ENCODE data around the gene RNF7.
"Not testable (repeated sequence)": the region's sequence is repeated elsewhere in the genome, so short reads cannot be mapped to it uniquely, and the experiment has no call there.

Gene RNF7

GRCh38 chr3:141753399-141753798 lies 15.3 kb downstream of the RNF7 start:
- TF ChIP-seq EZH2phosphoT487 (IDR thresholded peaks at IDR 0.05; ENCODE audit: borderline replicate concordance, low read length): no peak
- TF ChIP-seq, protein P1, sequence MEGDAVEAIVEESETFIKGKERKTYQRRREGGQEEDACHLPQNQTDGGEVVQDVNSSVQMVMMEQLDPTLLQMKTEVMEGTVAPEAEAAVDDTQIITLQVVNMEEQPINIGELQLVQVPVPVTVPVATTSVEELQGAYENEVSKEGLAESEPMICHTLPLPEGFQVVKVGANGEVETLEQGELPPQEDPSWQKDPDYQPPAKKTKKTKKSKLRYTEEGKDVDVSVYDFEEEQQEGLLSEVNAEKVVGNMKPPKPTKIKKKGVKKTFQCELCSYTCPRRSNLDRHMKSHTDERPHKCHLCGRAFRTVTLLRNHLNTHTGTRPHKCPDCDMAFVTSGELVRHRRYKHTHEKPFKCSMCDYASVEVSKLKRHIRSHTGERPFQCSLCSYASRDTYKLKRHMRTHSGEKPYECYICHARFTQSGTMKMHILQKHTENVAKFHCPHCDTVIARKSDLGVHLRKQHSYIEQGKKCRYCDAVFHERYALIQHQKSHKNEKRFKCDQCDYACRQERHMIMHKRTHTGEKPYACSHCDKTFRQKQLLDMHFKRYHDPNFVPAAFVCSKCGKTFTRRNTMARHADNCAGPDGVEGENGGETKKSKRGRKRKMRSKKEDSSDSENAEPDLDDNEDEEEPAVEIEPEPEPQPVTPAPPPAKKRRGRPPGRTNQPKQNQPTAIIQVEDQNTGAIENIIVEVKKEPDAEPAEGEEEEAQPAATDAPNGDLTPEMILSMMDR (IDR thresholded peaks at IDR 0.05; ENCODE audit: low read depth, low read length, poor library complexity, severe bottlenecking): no peak
- peaks cover 6% of the 10 kb centered on the region; the same call in 1 of the 2 replicates for H3K36me3 ChIP-seq (ENCODE audit: control insufficient read depth, low read length)
- no peaks in the 10 kb centered on the region for H3K9me2 ChIP-seq (replicated peaks; ENCODE audit: control insufficient read depth, low read length)
- H3K27ac ChIP-seq (ENCODE audit: low read depth, low read length): no peak overlapping the region
- H3K4me3 ChIP-seq (ENCODE audit: low read length): no peak overlapping the region
- H3K4me1 ChIP-seq (ENCODE audit: control insufficient read depth, low read length): no peaks in the 10 kb centered on the region
- H3K9me3 ChIP-seq (ENCODE audit: control insufficient read depth, insufficient read depth, low read length): no peaks in the 10 kb centered on the region
- no peaks in the 10 kb centered on the region for H4K20me1 ChIP-seq (ENCODE audit: control insufficient read depth, insufficient read depth, low read depth, low read length)
- no peak overlapping the region for H3K4me2 ChIP-seq (ENCODE audit: low read length)
- H3F3A ChIP-seq (ENCODE audit: control insufficient read depth, insufficient read depth): 0 out of 2 replicates have a peak, but pooled peaks cover 2% of the 10 kb centered on the region
- no peaks in the 10 kb centered on the region for H3K27me3 ChIP-seq (ENCODE audit: control insufficient read depth, low read length)
- H3K79me2 ChIP-seq (ENCODE audit: control insufficient read depth, low read length): no peaks in the 10 kb centered on the region

DNA sequence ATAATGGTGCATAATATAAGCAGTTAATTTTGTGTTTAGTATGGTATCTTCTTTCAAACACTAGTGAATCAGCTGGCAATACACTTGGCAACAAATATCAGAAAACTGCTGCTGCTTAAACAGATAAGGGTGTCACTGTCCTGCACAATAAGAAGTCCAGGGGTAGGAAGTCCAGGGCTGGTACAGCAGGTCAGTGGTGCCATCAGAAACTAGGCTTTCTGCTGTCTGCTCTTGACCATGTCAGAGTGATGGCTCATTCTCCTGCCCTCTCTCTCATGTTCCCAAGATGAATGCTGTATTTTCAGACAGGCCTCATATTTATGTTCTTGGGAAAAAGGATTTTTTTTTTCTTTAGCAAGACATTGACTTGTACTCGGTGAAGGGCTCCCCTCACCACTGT lies 15.9 kb downstream of the RNF7 start:
- H3K4me1 ChIP-seq (ENCODE audit: control insufficient read depth, low read length): no peaks in the 10 kb centered on the region
- no peak overlapping the region for H3K27ac ChIP-seq (ENCODE audit: low read depth, low read length)
- H3K4me2 ChIP-seq (ENCODE audit: low read length): no peak overlapping the region
- no peaks in the 10 kb centered on the region for H3K79me2 ChIP-seq (ENCODE audit: control insufficient read depth, low read length)
- 0 out of 2 replicates have a peak, but pooled peaks cover 2% of the 10 kb centered on the region for H3F3A ChIP-seq (ENCODE audit: control insufficient read depth, insufficient read depth)
- no peak overlapping the region for H3K4me3 ChIP-seq (ENCODE audit: low read length)
- no peaks in the 10 kb centered on the region for H4K20me1 ChIP-seq (ENCODE audit: control insufficient read depth, insufficient read depth, low read depth, low read length)
- no peaks in the 10 kb centered on the region for H3K9me3 ChIP-seq (ENCODE audit: control insufficient read depth, insufficient read depth, low read length)
- H3K36me3 ChIP-seq (ENCODE audit: control insufficient read depth, low read length): peaks cover 6% of the 10 kb centered on the region; the same call in 1 of the 2 replicates
- H3K27me3 ChIP-seq (ENCODE audit: control insufficient read depth, low read length): no peaks in the 10 kb centered on the region
- H3K9me2 ChIP-seq (replicated peaks; ENCODE audit: control insufficient read depth, low read length): no peaks in the 10 kb centered on the region
- TF ChIP-seq EZH2phosphoT487 (IDR thresholded peaks at IDR 0.05; ENCODE audit: borderline replicate concordance, low read length): no peak
- TF ChIP-seq, protein P1 (IDR thresholded peaks at IDR 0.05; ENCODE audit: low read depth, low read length, poor library complexity, severe bottlenecking): no peak

DNA sequence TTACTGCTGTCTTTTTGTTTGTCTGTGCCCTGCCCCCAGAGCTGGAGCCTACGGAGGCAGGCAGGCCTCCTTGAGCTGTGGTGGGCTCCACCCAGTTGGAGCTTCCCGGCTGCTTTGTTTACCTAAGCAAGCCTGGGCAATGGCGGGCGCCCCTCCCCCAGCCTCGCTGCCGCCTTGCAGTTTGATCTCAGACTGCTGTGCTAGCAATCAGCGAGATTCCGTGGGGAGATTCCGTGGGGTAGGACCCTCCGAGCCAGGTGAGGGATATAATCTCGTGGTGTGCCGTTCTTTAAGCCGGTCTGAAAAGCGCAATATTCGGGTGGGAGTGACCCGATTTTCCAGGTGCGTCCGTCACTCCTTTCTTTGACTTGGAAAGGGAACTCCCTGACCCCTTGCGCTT lies 24.5 kb downstream of the RNF7 start:
- H3K4me3 ChIP-seq (ENCODE audit: low read length); H4K20me1 ChIP-seq (ENCODE audit: control insufficient read depth, insufficient read depth, low read depth, low read length); H3K27ac ChIP-seq (ENCODE audit: low read depth, low read length); H3K4me2 ChIP-seq (ENCODE audit: low read length); H3K36me3 ChIP-seq (ENCODE audit: control insufficient read depth, low read length); H3K27me3 ChIP-seq (ENCODE audit: control insufficient read depth, low read length); H3K4me1 ChIP-seq (ENCODE audit: control insufficient read depth, low read length); H3K9me2 ChIP-seq (replicated peaks; ENCODE audit: control insufficient read depth, low read length); H3K79me2 ChIP-seq (ENCODE audit: control insufficient read depth, low read length); H3K9me3 ChIP-seq (ENCODE audit: control insufficient read depth, insufficient read depth, low read length); H3F3A ChIP-seq (ENCODE audit: control insufficient read depth, insufficient read depth): not testable (repeated sequence)

GRCh38 chr3:141763088-141763750 lies 25.1 kb downstream of the RNF7 start, which contains the start of gene GRK7:
GRK7 (plus strand) TSS chr3:141763408; CDS start chr3:141778285, 14,877 bp downstream.
- no peaks in the 10 kb centered on the region for H3K9me2 ChIP-seq (replicated peaks; ENCODE audit: control insufficient read depth, low read length)
- H3K9me3 ChIP-seq (ENCODE audit: control insufficient read depth, insufficient read depth, low read length): no peaks in the 10 kb centered on the region
- no peaks in the 10 kb centered on the region for H3K4me1 ChIP-seq (ENCODE audit: control insufficient read depth, low read length)
- no peaks in the 10 kb centered on the region for H4K20me1 ChIP-seq (ENCODE audit: control insufficient read depth, insufficient read depth, low read depth, low read length)
- no peak within 1 kb of the TSS for H3K4me3 ChIP-seq (ENCODE audit: low read length)
- H3K36me3 ChIP-seq (ENCODE audit: control insufficient read depth, low read length): no peaks in the 10 kb centered on the region
- no peak within 1 kb of the TSS for H3K4me2 ChIP-seq (ENCODE audit: low read length)
- no peaks in the 10 kb centered on the region for H3K79me2 ChIP-seq (ENCODE audit: control insufficient read depth, low read length)
- no peaks in the 10 kb centered on the region for H3K27me3 ChIP-seq (ENCODE audit: control insufficient read depth, low read length)
- TF ChIP-seq EZH2phosphoT487 (IDR thresholded peaks at IDR 0.05; ENCODE audit: borderline replicate concordance, low read length): no peak
- TF ChIP-seq, protein P1 (IDR thresholded peaks at IDR 0.05; ENCODE audit: low read depth, low read length, poor library complexity, severe bottlenecking): no peak
- H3F3A ChIP-seq (ENCODE audit: control insufficient read depth, insufficient read depth): no peaks in the 10 kb centered on the region
- no peak within 1 kb of the TSS for H3K27ac ChIP-seq (ENCODE audit: low read depth, low read length)
